GM10248 (cell line): ENCODE measurements around the gene GJD2.

Source experiments
- CTCF ChIA-PET: fragments of 300-600 bp; sonication (Branson Sonifier 250); formaldehyde crosslinking; extraction: SDS; loops from one replicate; lab custom pipeline; 2021; ENCODE audit warnings: antibody characterized with exemption; lab: Yijun Ruan, JAX
- POLR2A ChIA-PET: fragments of 350-650 bp; sonication (Branson Sonifier 250); formaldehyde crosslinking; extraction: SDS; loops from one replicate; lab custom pipeline; 2020; ENCODE audit warnings: antibody characterized with exemption; lab: Yijun Ruan, JAX
- DNase-seq: peaks from one replicate; pipeline ENCODE4 v3.0.0; 2012; ENCODE audit errors: extremely low spot score
- TF ChIP-seq, protein P1 (sequence below): IDR thresholded peaks from 2 replicates; pipeline ENCODE4 v1.5.1; 2012; ENCODE audit warnings: mild to moderate bottlenecking, low read depth; ENCODE audit errors: extremely low read depth, missing control alignments, control extremely low read depth

Gene GJD2

DNA sequence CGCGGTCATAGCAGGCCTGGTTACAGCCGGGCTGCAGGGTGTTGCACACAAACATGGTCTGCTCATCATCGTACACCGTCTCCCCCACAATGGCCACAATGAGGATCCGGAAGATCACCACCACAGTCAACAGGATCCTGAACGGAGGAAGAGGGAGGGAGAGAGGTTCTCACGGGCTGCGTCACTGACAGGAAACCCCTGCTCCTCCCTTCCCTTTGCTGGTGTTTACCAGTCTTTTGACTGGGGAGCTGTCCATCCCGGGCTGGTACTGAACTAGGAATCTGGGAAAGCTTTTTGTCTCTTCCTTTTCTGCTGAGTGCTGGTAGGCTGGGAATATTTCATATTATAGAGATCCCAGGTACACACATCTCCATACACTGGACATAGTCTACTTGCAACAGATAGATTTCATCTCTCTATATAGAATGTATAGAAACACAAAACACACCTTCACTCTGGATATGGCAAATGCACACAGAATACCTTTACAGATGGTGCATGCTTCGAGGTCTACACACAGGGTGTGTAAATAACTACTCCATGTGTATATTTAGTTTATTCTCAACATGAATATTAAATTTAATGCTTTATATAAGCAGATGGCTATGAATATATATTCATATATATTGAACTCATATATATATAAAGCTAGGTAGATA lies 1.4 kb downstream of the GJD2 start:
- TF ChIP-seq, protein P1, sequence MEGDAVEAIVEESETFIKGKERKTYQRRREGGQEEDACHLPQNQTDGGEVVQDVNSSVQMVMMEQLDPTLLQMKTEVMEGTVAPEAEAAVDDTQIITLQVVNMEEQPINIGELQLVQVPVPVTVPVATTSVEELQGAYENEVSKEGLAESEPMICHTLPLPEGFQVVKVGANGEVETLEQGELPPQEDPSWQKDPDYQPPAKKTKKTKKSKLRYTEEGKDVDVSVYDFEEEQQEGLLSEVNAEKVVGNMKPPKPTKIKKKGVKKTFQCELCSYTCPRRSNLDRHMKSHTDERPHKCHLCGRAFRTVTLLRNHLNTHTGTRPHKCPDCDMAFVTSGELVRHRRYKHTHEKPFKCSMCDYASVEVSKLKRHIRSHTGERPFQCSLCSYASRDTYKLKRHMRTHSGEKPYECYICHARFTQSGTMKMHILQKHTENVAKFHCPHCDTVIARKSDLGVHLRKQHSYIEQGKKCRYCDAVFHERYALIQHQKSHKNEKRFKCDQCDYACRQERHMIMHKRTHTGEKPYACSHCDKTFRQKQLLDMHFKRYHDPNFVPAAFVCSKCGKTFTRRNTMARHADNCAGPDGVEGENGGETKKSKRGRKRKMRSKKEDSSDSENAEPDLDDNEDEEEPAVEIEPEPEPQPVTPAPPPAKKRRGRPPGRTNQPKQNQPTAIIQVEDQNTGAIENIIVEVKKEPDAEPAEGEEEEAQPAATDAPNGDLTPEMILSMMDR: no peak
- ChIA-PET CTCF (no interaction called here), POLR2A (no interaction called here)
- no peak for DNase-seq

DNA sequence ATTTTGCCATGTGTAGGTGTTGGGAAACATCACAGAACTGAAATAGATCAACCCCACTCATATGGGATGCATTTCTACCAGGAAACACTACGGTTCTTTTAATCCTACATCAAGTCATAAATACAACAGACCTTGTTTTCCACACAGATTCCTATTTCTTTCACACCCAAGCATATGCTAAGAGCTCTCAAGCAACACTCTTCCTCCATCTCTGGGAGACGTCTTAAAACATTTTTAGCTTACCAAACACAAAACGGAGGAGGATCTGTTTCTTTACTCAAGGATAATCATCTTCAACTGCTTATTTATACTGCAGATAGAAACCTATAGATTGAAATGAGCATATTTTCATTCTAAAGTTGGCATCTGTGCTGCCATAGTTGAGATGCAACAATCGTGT lies 5.1 kb downstream of the GJD2 start:
- no peak for DNase-seq
- ChIA-PET POLR2A (no interaction called here), CTCF (no interaction called here)
- TF ChIP-seq, protein P1: no peak

DNA sequence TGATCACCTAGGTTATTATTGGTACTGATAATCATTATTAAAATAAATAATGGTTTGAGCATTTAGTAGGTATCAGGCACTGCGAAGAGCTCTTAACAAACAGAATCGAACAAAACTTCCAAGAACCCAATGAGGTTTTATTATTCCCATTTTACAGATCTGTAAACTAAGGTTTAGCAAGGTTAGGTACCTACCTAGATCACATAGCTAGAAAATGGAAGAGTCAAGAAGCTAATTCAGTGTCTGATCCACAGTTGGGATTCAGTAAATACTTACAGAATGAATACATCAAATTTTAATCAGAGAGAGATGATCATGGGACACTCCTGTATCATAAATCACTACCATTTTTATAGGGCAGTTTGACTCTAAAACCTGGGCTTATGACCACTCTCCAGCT lies 15.5 kb downstream of the GJD2 start:
- TF ChIP-seq, protein P1: no peak
- ChIA-PET CTCF (interaction anchor here (1.6 to 2.5 kb wide), 2 partner anchors 16 to 22 kb away, joined by 4 to 6 read pairs; no protein-coding TSS in a partner anchor), POLR2A (no interaction called here)
- DNase-seq: no peak

DNA sequence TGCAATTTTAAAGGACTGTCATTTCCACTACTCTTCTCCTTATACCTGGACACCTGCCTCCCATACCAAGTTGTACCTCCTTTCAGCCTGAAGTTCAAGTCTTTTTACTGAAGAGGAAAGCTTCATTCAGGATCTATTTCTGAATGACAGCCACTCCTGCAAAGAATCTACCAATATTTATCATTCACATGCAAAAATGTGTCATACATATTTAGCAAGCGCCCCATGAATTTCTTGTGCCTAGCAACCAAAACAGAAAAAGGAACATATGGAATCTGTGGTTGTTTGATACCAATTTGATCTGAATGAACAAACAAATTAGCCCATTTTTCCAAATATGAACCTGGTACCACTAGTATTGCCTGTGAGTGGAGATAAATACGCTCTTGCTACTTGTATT lies 16.8 kb downstream of the GJD2 start:
- no peak for DNase-seq
- TF ChIP-seq, protein P1: no peak
- ChIA-PET CTCF (interaction anchor here (1.1 to 2.5 kb wide), 4 partner anchors 8 to 20 kb away, joined by 3 to 6 read pairs (median 4); no protein-coding TSS in a partner anchor), POLR2A (no interaction called here)

DNA sequence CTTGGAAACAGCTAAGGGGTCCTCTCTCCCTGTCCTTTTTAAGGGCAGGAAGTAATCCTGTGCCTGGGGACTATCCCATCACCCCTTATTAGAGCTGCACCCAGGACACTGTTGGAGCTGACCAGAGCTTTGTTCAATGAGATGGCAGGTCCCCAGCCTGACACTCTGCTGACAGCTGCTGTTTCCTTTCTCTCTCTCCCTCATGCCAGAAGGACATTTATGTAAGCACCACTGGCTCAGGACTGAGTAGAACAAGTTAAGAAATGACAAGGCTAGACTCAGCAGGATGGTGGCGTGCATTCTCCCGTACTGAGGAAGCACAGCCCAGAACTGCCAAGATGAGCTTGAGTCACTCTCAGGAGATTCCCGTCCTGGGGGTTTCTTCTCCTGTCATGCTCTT lies 17.3 kb downstream of the GJD2 start:
- ChIA-PET POLR2A (interaction anchor here (0.6 kb wide), 1 partner anchor 1074 kb away, joined by 3 read pairs; no protein-coding TSS in a partner anchor), CTCF (interaction anchor here (1.1 to 1.2 kb wide), 2 partner anchors 8 kb away, joined by 3 read pairs; no protein-coding TSS in a partner anchor)
- no peak for DNase-seq
- TF ChIP-seq, protein P1: no peak

DNA sequence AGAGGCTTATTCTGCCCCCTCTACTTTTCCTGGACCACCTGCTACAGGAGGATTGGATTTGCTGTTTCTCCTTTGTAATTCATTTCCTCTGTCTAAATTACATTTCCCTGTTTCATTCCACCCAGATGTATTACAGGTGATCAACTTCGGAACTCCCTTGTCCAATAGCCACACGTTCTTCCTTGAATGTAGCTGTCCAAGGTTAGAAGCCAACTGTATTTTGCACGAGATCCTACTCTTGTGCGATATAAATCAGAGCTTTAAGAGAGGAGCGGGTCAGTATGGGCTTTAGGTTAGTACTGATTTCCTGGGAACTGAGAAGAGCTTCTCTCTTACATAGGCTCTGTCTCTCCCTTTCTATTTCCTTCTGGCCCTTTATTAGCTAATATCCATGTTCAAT lies 20.5 kb downstream of the GJD2 start:
- no peak for DNase-seq
- ChIA-PET POLR2A (no interaction called here), CTCF (no interaction called here)
- TF ChIP-seq, protein P1: no peak
